DND-41 (cell line): ENCODE results near the gene UBR3.

ENCODE experiments used
- ATAC-seq: fragments of 200-7000 bp; cut with Tn5 transposase; 3 replicates; pipeline ENCODE4 v1.9.1; 2021; ENCODE audit warnings: low read depth; ENCODE audit not compliant: insufficient read depth
- DNase-seq: peaks from one replicate; pipeline ENCODE4 v3.0.0-alpha.2; 2020
- H2AFZ ChIP-seq: 2 replicates; pipeline ENCODE4 v1.6.0; 2012; ENCODE audit warnings: low read depth, low read length
- H3K27ac ChIP-seq: 2 replicates; pipeline ENCODE4 v1.5.1; 2012; ENCODE audit warnings: low read length, inconsistent platforms
- H3K27me3 ChIP-seq: fragments of 200-600 bp; sonication (generic); 2 replicates; pipeline ENCODE4 v1.6.0; 2012; ENCODE audit warnings: low read length, mild to moderate bottlenecking, inconsistent platforms; ENCODE audit not compliant: insufficient read depth, poor library complexity
- H3K36me3 ChIP-seq: 2 replicates; pipeline ENCODE4 v1.5.1; 2012; ENCODE audit warnings: low read length, inconsistent platforms; ENCODE audit not compliant: insufficient read depth
- H3K4me1 ChIP-seq: 2 replicates; pipeline ENCODE4 v1.5.1; 2012; ENCODE audit warnings: mild to moderate bottlenecking, low read length; ENCODE audit not compliant: insufficient read depth
- H3K4me2 ChIP-seq: 2 replicates; pipeline ENCODE4 v1.6.0; 2012; ENCODE audit warnings: mild to moderate bottlenecking, moderate library complexity, low read length, inconsistent platforms; ENCODE audit not compliant: insufficient read depth
- H3K4me3 ChIP-seq, 2 experiments: fragments of 200-600 bp in 1 of 2; shearing (Covaris generic) in 1 of 2; 2 replicates each; pipeline ENCODE4 v1.5.1; 2012 to 2016; ENCODE audit warnings: inconsistent platforms in 2 of 2, low read length in 2 of 2, mild to moderate bottlenecking in 2 of 2, low read depth in 1 of 2, moderate library complexity in 1 of 2
- H3K79me2 ChIP-seq: 2 replicates; pipeline ENCODE4 v1.6.0; 2012; ENCODE audit warnings: low read length, inconsistent platforms; ENCODE audit not compliant: insufficient read depth
- H3K9ac ChIP-seq: 2 replicates; pipeline ENCODE4 v1.6.0; 2012; ENCODE audit warnings: low read depth, mild to moderate bottlenecking, inconsistent platforms, low read length, moderate library complexity
- H3K9me3 ChIP-seq: 2 replicates; pipeline ENCODE4 v1.5.1; 2012; ENCODE audit warnings: low read length, moderate library complexity, mild to moderate bottlenecking, inconsistent platforms; ENCODE audit not compliant: insufficient read depth, severe bottlenecking
- H4K20me1 ChIP-seq: 2 replicates; pipeline ENCODE4 v1.6.0; 2012; ENCODE audit warnings: low read length; ENCODE audit not compliant: insufficient read depth
- CTCF ChIP-seq: IDR thresholded peaks from 2 replicates; pipeline ENCODE4 v1.5.1; 2012; ENCODE audit warnings: borderline replicate concordance, low read length, moderate library complexity, mild to moderate bottlenecking; ENCODE audit not compliant: poor library complexity, severe bottlenecking; ENCODE audit errors: extremely low read depth
- EZH2 ChIP-seq: IDR thresholded peaks from 3 replicates; pipeline ENCODE4 v1.6.1; 2012; ENCODE audit warnings: borderline replicate concordance, low read depth, mild to moderate bottlenecking, moderate library complexity, low read length, inconsistent platforms; ENCODE audit not compliant: severe bottlenecking

UBR3 gene

GRCh38 chr2:170056900-170057299 is 229.6 kb downstream of the UBR3 start:
- Histone ChIP-seq H3K36me3 (peaks cover 13% of the 10 kb centered on the region; the same call in 1 of the 2 replicates), H3K4me1 (no peaks in the 10 kb centered on the region), H3K4me2 (no peak overlapping the region), H3K4me3 (no peak overlapping the region), H3K79me2 (no peaks in the 10 kb centered on the region), H4K20me1 (no peaks in the 10 kb centered on the region), H3K9me3 (no peaks in the 10 kb centered on the region), H2AFZ (no peak overlapping the region), H3K27ac (no peak overlapping the region), H3K9ac (no peak overlapping the region), H3K27me3 (no peaks in the 10 kb centered on the region)
- TF ChIP-seq CTCF (no peak), EZH2 (no peak)
- ATAC-seq (no peak), DNase-seq (no peak)

GRCh38 chr2:170063456-170064235 is 236.4 kb downstream of the UBR3 start:
- Histone ChIP-seq H3K9ac (no peak overlapping the region), H3K36me3 (peaks cover 28% of the 10 kb centered on the region; the same call in 1 of the 2 replicates), H3K4me3 (no peak overlapping the region), H3K4me1 (no peaks in the 10 kb centered on the region), H2AFZ (no peak overlapping the region), H3K27me3 (no peaks in the 10 kb centered on the region), H3K4me2 (no peak overlapping the region), H4K20me1 (no peaks in the 10 kb centered on the region), H3K79me2 (no peaks in the 10 kb centered on the region), H3K9me3 (no peaks in the 10 kb centered on the region), H3K27ac (no peak overlapping the region)
- DNase-seq (no peak), ATAC-seq (no peak)
- TF ChIP-seq EZH2 (no peak), CTCF (no peak)

DNA sequence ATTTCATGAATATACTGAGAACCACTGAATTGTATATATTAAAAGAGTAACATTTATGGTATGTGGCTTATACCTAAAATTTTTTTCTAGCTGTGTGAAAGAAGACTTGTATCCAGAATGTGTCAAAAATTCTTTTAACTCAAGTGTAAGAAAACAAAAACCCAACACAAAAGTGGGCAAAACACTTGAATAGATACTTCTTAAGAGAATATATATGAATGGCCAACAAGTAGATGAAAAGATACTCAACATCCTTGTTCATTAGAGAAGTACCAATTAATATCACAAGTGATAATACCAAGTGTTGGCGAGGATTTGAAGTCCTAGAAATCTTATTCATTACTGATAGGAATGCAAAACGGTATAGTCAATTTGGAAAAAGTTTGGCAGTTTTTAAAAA is 243.5 kb downstream of the UBR3 start:
- Histone ChIP-seq H3K4me3 (no peak overlapping the region), H3K27me3 (no peaks in the 10 kb centered on the region), H3K4me2 (no peak overlapping the region), H3K9me3 (no peaks in the 10 kb centered on the region), H3K27ac (no peak overlapping the region), H3K36me3 (peaks cover 27% of the 10 kb centered on the region; the same call in 1 of the 2 replicates), H3K4me1 (no peaks in the 10 kb centered on the region), H3K9ac (no peak overlapping the region), H2AFZ (no peak overlapping the region), H4K20me1 (no peaks in the 10 kb centered on the region), H3K79me2 (no peaks in the 10 kb centered on the region)
- ATAC-seq (no peak), DNase-seq (no peak)
- TF ChIP-seq EZH2 (no peak), CTCF (no peak)
